ENCODE measurements around the gene ALMS1.
"Not testable (repeated sequence)": the region's sequence is repeated elsewhere in the genome, so short reads cannot be mapped to it uniquely, and the experiment has no call there.

Gene ALMS1

DNA sequence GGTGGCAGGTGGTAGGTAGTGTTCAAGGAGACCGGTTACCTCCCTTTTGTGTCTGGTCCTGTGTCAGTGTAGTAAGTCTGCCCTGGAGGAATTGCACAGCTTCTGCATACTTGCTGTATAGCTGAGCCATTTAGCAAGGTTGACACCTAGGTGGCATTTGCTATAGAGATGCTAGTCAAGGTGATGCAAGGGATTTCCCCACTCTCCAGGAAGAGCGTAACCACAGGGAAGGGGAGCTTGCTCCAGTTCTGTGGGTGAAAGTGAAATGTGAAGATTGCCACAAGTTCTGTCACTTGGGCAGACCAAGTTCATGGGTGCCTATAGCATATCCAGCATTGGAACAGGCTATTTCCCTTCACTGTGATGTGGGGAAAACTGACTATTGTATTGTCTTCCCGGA, 228.5 kb downstream of the ALMS1 start:
- DNase-seq (ENCODE audit: low spot score): no peak

GRCh38 chr2:73614997-73615396, 229.4 kb downstream of the ALMS1 start:
- DNase-seq (ENCODE audit: low spot score): no peak

GRCh38 chr2:73619925-73620324, 234.3 kb downstream of the ALMS1 start:
- peak; percentile 28 for DNase-seq (ENCODE audit: low spot score)

- DNase-seq (ENCODE audit: low spot score): not testable (repeated sequence)
Observed at GRCh38 chr2:73624036-73624435, 238.4 kb downstream of the ALMS1 start.

- not testable (repeated sequence) for DNase-seq (ENCODE audit: low spot score)
Observed at GRCh38 chr2:73624625-73625024, 239.0 kb downstream of the ALMS1 start.

DNA sequence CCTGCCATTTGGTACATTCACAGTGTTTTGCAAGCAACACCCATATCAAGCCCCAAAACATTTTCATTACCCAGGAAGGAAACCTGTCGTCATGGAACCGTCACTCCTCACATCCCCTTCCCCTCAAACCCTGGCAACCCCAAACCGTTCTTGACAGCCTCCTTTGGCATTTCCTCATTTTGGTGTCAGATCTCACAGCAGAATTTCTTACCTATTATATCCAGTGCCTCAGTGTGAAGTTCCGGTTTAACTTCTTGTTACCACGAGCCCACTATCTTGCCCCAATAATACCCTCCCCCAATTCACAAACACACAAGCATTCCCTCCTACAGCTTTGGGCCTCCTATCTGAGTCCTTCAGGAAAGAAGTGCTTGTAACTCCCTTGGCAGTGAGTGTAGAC, 240.6 kb downstream of the ALMS1 start:
- DNase-seq (ENCODE audit: low spot score): not testable (repeated sequence)

DNA sequence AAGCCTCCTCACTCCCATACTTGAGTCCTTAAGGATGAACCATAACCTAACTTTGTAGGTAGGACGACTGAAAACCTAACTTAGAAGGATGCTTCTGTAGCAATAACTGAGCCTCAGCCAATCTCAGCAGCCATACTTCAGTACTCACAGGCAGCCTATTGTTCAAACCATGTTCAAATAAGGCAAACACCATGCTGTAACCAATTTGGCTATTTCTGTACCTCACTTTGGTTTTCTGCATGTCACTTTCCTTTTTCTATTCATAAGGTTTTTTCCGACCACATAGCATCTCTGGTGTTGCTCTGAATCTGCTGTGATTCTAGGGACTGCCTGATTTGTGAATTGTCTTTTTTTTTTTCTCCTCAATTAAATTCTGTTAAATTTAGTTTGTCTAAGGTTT, 242.9 kb downstream of the ALMS1 start:
- not testable (repeated sequence) for DNase-seq (ENCODE audit: low spot score)

DNA sequence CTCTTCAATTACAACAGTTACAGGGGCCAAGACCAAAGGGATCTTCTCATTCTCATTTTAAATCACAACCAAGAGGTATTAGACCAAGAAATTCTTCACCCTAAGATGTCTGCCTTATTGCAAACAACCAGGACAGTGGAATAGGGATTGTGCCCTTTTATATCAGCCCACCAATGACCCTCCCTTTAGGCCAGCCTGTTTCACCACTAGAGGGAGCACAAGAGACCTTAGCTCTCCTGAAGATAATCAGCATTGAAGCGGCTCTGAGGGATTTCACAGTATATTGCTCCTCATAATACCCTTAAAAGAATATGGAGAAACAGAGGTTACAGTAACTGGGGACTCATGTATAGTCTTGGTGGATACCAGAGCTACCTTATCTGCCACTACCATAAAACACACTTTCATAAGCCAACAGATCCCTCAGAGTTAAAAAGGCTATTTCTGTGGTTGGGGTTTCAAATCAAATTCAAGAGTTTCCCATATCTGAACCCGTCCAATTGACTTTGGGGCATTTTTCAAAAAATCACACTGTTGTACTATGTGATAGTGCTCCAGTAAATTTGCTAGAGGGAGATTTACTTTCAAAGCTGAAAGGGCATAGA, 245.1 kb downstream of the ALMS1 start:
- not testable (repeated sequence) for DNase-seq (ENCODE audit: low spot score)

GRCh38 chr2:73636977-73637376, 251.3 kb downstream of the ALMS1 start:
- not testable (repeated sequence) for DNase-seq (ENCODE audit: low spot score)

- DNase-seq (ENCODE audit: low spot score): no peak
Observed at GRCh38 chr2:73638429-73638828, 252.8 kb downstream of the ALMS1 start.

DNA sequence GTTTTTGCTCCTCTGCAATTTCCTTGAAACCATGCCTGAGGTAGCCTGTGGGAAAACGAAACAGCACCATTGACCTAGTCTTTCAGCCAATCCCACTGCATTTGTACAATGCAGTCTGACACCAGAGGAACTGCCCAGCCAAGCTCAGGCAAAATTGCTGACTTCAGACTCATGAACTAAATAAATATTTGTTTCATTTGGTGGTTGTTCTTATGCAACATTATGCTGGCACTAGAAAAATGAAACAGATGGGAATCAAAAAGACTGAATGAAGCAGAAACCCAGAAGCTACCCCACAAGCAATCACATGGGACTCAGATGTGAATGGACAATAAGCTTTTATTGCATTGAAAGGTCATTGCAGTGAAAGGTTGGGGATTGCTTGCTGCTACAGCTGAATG, 254.9 kb downstream of the ALMS1 start:
- no peak for DNase-seq (ENCODE audit: low spot score)

- DNase-seq (ENCODE audit: low spot score): no peak
Observed at GRCh38 chr2:73640946-73641766, 255.5 kb downstream of the ALMS1 start.

DNA sequence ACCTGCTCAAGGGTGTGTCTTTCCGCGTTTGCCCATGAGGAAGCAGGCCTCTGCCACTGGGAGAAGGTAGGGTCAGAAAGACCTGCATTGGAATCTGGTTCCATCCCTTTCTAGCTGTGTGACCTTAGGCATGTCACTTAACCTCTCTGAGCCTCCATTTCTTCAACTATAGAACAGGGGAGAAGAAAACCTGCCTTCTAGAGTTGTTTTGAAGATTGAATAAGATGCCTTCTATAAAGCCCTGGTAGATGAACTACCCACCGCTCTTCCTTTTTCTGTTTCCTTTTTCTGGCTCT, 256.1 kb downstream of the ALMS1 start:
- DNase-seq (ENCODE audit: low spot score): no peak

GRCh38 chr2:73642338-73643018, 256.8 kb downstream of the ALMS1 start, which contains the start of gene NAT8:
Gene NAT8 (minus strand): TSS chr2:73642422. CDS start chr2:73641628, 794 bp downstream.
- DNase-seq (ENCODE audit: low spot score): no peak

DNA sequence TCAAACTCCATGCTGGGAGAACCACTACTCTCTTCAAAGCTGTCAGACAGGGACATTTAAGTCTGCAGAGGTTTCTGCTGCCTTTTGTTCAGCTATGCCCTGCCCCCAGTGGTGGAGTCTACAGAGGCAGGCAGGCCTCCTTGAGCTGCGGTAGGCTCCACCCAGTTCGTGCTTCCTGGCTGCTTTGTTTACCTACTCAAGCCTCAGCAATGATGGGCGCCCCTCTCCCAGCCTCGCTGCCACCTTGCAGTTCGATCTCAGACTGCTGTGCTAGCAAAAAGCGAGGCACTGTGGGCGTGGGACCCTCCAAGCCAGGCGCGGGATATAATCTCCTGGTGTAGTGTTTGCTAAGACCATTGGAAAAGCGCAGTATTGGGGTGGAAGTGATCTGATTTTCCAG, 262.1 kb downstream of the ALMS1 start:
- DNase-seq (ENCODE audit: low spot score): not testable (repeated sequence)

DNA sequence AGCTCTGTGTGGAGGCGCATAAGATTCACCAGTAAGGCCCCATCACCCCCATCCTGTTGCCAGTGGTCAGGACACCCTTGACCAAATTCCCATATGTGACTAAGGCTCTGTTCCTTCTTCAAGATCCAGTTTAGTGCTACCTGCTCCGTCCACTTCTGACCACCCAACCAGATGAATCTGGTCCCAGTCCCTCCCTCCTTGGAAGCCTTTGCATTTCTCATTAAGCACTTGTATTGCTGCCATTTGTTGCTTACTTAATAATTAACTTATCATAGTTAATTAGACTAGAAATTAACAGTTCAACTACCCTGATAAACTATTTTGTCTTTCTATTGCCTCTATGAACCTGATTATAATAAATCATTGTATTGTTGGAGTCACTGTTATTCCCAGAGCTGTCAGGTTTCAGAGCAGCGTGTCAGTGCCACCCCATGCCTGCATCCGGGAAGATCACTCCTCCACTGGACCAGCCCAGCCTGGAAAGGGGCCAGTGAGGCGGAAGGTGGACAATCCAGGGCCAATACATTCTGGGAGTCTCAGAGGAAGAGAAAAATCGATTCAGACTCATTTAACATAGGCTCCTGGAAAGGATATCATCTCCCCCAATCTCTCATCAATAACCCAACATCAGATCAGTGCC, 266.1 kb downstream of the ALMS1 start:
- no peak for DNase-seq (ENCODE audit: low spot score)

DNA sequence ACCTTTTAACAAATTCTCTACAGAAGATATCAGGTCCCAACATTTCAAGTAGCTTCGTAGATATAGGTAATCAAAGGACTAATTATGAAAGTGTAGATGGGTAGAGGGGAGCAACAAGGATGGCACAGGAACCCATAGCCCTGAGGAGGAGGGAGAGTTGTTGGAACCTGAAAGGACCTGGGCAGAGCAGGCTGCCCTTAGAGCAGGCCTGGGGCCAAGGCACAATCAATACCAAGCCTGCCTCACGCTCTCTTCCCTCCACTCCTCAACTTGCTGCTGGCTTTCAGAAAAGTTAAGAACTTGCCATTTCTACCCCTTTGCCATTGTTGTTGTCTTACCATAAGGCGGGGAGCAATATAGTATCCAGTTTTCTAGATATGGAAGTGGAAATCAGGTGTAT, 266.7 kb downstream of the ALMS1 start:
- DNase-seq (ENCODE audit: low spot score): no peak

DNA sequence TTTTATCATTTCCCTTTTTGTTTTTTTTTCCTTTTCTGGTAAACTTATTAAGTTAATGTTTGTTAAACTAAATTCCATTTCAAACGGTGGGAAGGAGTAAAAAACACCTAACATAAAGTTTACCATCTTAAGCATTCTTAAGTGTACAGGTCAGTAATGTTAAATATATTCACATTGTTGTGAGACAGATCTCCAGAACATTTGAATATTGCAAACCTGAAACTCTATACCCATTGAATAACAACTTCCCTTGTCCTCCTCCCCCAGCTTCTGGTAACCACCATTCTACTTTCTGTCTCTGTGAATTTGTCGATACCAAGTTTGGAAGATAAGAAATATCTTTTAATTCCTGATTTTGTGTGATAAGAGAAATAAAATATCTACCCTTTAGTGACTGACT, 268.5 kb downstream of the ALMS1 start:
- DNase-seq (ENCODE audit: low spot score): no peak
